HG02943 (cell line): ENCODE measurements around the gene NXPE4.
"Not testable (repeated sequence)": the region's sequence is repeated elsewhere in the genome, so short reads cannot be mapped to it uniquely, and the experiment has no call there.

ENCODE experiments used
- ATAC-seq: cut with Tn5 transposase; IDR thresholded peaks from one replicate; pipeline ENCODE4 v1.9.1; 2021; ENCODE audit warnings: mild to moderate bottlenecking, low read depth, moderate library complexity; ENCODE audit not compliant: unreplicated experiment

NXPE4 gene

GRCh38 chr11:114610984-114611944, 15.7 kb upstream of the NXPE4 start:
- no peak for ATAC-seq

- ATAC-seq: no peak
These were observed 15.0 kb upstream of the NXPE4 start for GRCh38 chr11:114610550-114610949.

DNA sequence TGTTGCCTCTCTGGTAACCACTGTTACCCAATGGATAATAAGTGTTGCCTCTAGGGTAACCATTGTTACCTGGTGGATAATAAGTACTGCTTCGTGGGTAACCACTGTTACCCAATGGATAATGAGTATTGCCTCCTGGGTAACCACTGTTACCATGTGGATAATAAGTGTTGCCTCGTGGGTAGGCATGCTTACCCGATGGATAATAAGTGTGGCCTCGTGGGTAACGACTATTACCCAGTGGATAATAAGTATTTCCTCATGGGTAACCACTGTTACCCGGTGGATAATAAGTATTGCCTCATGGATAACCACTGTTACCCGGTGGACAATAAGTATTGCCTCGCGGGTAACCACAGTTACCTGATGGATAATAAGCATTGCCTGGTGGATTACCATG, 13.8 kb upstream of the NXPE4 start:
- no peak for ATAC-seq

DNA sequence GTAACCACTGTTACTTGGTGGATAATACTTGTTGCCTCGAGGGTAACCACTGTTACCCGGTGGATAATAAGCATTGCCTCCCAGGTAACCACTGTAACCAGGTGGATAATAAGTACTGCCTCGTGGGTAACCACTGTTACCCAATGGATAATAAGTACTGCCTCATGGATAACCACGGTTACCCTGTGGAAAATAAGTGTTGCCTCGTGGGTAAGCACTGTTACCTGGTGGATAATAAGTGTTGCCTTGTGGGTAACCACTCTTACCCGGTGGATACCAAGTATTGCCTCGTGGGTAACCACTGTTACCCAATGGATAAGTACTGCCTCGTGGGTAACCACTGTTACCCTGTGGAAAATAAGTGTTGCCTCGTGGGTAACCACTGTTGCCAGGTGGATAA, 13.0 kb upstream of the NXPE4 start:
- not testable (repeated sequence) for ATAC-seq

GRCh38 chr11:114607753-114608459, 12.3 kb upstream of the NXPE4 start:
- no peak for ATAC-seq

GRCh38 chr11:114606802-114607075, 11.2 kb upstream of the NXPE4 start:
- ATAC-seq: not testable (repeated sequence)

DNA sequence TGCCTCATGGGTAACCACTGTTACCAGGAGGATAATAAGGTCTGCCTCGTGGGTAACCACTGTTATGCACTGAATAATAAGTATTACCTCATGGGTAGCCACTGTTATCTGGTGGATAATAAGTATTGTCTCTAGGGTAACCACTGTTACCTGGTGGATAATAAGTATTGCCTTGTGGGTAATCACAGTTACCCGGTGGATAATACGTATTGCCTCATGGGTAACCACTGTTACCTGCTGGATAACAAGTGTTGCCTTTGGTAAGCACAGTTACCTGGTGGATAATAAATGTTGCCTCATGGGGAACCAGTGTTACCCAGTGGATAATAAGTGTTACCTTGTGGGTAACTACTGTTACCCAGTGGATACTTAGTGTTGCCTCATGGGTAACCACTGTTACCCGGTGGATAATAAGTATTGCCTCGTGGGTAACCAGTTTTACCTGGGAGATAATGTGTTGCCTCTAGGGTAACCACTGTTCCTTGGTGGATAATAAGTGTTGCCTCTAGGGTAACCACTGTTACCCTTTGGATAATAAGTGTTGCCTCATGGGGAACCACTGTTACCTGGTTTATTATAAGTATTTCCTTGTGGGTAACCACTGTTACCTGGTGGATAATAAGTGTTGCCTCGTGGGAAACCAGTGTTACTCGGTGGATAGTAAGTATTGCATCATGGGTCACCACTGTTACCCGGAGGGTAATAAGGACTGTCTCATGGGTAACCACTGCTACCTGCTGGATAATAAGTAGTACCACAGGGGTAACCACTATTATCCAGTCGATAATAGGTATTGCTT, 10.6 kb upstream of the NXPE4 start:
- ATAC-seq: no peak

- no peak for ATAC-seq
These were observed 9.8 kb upstream of the NXPE4 start for GRCh38 chr11:114605370-114605769.

- ATAC-seq: no peak
These were observed 9.3 kb upstream of the NXPE4 start for GRCh38 chr11:114604886-114605285.

DNA sequence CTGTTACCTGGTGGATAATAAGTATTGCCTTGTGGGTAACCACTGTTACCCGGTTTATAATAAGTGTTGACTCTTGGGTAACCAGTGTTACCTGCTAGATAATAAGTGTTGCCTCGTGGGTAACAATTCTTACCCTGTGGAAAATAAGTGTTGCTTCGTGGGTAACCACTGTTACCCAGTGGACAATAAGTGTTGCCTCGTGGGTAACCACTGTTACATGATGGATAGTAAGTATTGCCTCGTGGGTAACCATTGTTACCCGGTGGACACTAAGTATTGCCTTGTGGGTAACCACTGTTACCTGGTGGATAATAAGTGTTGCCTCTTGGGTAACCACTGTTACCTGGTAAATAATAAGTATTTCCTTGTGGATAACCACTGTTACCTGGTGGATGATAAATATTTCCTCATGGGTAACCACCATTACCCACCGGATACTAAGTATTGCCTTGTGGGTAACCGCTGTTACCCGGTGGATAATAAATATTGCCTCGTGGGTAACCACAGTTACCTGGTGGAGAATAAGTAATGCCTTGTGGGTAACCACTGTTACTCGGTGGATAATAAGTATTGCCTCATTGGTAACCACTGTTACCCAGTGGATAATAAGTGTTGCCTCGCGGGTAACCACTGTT, 8.7 kb upstream of the NXPE4 start:
- ATAC-seq: no peak

GRCh38 chr11:114603151-114603550, 7.6 kb upstream of the NXPE4 start:
- ATAC-seq: not testable (repeated sequence)

DNA sequence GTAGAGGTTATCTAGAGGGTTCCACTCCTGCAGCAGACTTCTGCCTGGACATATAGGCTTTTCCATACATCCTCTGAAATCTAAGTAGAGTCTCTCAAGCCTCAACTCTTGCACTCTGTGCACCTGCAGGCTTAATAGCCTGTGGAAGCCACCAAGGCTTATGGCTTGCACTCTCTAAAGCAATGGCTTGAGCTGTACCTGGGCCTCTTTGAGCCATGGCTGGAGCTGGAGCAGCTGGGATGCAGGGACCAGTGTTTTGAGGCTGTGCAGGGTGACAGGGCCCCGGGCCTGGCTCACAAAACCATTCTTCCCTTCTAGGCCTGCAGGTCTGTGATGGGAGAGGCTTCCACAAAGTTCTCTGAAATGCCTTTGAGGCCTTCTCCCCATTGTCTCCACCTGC, 2.9 kb upstream of the NXPE4 start:
- ATAC-seq: no peak

DNA sequence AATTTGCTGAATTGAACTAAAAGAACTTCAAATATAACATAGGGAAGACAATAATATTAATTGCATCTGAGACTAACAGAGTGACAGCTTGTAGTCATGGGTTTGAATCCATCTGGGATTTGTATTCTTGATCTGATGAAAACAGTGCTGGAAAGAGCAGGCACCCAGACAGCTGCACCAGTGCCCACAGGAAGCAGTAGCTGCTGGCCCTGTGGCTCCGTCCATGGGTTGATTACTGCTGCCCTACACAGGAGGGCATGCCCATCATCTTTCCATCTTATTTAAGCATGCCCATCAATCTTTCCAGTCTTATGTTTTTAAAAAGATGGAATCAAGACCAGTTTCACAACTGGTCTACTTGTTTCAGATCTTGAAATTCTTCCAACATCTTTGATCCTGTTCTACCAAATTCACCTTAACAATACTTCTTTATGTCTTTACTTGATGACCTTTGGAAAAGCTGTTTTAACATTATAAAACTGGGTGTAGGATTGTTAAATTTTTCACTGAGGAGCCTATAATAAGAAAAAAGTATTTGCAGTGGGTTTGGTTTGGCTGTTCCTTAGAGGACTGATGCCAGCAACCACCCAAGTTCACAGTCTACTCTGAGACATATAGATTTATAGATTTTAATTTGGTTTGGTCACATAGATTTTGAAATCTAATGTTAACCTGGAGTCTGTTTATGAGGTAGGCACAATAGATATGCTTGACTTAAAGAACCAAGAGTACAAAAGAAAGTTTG, 761 bp upstream of the NXPE4 start:
- no peak for ATAC-seq

DNA sequence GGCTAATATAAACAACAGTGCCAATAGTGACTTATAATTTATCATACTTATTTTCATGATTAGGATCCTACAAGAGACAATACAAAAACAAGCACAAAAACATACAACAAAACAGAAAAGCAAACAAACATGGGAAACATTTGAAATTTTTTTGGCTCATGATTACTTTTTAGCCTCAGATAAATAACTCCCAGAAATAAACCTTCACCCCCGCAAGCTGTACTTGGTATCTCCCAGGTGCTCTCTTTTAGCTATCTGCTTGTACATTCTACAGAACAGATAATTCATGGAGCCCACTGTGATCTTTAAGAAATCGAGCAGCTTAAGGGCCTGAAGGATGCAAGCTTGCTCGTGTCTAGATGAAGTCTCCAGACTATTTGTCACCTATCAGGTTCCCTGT, 883 bp downstream of the NXPE4 start:
- no peak for ATAC-seq

- no peak for ATAC-seq
These were observed 8.1 kb downstream of the NXPE4 start for GRCh38 chr11:114587398-114587953.

DNA sequence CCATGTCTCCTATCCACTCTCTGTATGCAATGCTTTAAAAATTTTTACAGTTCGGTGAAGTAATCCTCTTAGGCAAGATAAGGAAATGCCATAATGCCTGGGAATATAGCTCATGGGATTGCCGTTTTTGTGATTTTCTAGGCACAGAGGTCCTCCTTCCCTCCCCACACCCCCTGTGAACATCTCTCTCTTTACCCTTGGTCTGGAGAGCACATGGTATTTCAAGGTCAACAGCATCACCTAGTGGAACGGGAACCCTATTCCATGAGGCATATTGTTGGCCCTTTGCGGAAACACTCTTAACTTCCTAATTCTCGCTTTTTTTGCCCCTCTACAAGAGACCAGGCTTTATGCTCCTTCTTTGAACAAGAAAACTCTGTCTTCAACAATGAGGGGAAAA, 8.8 kb downstream of the NXPE4 start:
- no peak for ATAC-seq

- ATAC-seq: no peak
These were observed 23.9 kb downstream of the NXPE4 start for GRCh38 chr11:114571712-114572111.

- no peak for ATAC-seq
These were observed 25.8 kb downstream of the NXPE4 start for GRCh38 chr11:114569801-114570200.

DNA sequence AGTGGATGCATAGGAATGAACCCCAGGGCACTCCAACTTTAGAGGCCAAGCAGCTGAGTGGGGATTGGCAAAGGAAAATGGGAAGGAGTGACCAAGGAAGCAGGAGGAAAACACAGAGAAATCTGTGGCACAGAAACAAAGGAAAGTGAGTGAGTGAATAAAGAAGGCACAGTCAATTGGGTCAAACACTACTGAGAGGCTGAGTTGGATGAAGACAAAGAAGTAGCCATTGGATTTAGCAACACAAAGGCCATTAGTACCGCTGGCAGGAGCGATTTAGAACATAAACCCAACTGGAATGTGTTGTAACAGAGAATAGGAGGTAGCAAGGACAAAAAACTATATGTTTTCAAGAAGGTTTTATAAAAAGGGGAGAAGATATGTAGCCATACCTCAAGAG, 29.3 kb downstream of the NXPE4 start:
- no peak for ATAC-seq

GRCh38 chr11:114564831-114565230, 30.8 kb downstream of the NXPE4 start:
- no peak for ATAC-seq
